ENCODE results near the gene EFHC2. TPM values are rescaled to one million over a fixed set of nuclear protein-coding genes. Genes with fewer than 3 reads are reported as not detected.
"Not testable (repeated sequence)": the region's sequence is repeated elsewhere in the genome, so short reads cannot be mapped to it uniquely, and the experiment has no call there.

EFHC2 gene
- total RNA-seq, 2 experiments from 2014 or later: 0.25 to 0.34 TPM

DNA sequence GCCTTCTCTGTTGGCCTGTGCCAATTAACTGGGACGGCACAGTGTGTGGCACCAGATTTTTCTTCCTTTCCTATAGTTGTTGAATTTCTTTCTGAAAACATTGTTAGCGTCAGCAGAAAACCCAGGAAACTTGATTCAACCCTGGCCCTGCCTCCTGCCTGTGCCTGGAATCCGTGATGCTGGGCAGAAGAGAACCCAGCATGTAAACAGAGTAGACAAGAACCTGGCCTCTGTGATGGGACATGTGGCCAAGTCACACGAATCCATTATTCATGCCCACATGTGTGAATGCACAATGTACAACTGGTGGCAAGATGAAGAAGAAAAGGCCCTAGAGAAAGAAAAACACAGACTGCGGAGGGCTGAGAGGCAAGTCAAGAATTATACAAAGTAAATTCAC is 111.4 kb downstream of the EFHC2 start:
- Mint-ChIP-seq H3K27me3 (no peaks in the 10 kb centered on the region), H3K9me3 (no peaks in the 10 kb centered on the region), H3K27ac (no peak overlapping the region)

DNA sequence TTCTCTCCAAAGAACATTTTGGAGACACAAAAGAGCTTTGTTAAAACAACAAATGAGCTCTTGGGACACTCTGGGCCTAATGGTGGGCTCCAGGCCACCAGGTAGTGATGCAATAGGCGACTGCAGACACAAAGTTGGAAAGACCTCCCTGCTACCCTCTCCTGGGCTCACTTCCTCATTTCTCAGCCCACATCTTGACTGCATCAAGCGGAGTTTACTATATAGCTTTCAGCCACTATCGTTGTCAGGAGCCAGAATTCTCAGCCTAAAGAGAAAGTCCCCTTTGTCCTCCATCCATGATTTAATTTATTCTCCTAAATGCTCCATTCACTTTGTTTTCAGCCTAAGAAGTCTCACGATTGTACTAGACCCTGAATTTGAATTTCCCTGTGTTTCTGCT is 114.9 kb downstream of the EFHC2 start:
- H3K4me1 Mint-ChIP-seq: peaks cover 5% of the 10 kb centered on the region
- H3K27ac Mint-ChIP-seq: no peak overlapping the region
- no peaks in the 10 kb centered on the region for H3K9me3 Mint-ChIP-seq
- H3K27me3 Mint-ChIP-seq: no peaks in the 10 kb centered on the region
- DNase-seq: no peak
- H3K36me3 Mint-ChIP-seq: no peaks in the 10 kb centered on the region
- H3K4me3 Mint-ChIP-seq: no peak overlapping the region

More for the DNA sequence above, 111.4 kb downstream of the EFHC2 start:
- H3K4me1 Mint-ChIP-seq: peaks cover 6% of the 10 kb centered on the region
- DNase-seq: no peak
- H3K4me3 Mint-ChIP-seq: no peak overlapping the region
- no peaks in the 10 kb centered on the region for H3K36me3 Mint-ChIP-seq

GRCh38 chrX:44227991-44228390 is 115.5 kb downstream of the EFHC2 start:
- no peaks in the 10 kb centered on the region for H3K9me3 Mint-ChIP-seq
- H3K27ac Mint-ChIP-seq: no peak overlapping the region
- no peak overlapping the region for H3K4me3 Mint-ChIP-seq
- peaks cover 5% of the 10 kb centered on the region for H3K4me1 Mint-ChIP-seq
- no peak for DNase-seq
- no peaks in the 10 kb centered on the region for H3K36me3 Mint-ChIP-seq
- H3K27me3 Mint-ChIP-seq: no peaks in the 10 kb centered on the region

GRCh38 chrX:44225667-44226066 is 117.8 kb downstream of the EFHC2 start:
- no peak for DNase-seq
- no peaks in the 10 kb centered on the region for H3K27me3 Mint-ChIP-seq
- H3K36me3 Mint-ChIP-seq: no peaks in the 10 kb centered on the region
- H3K4me1 Mint-ChIP-seq: peaks cover 7% of the 10 kb centered on the region
- no peak overlapping the region for H3K4me3 Mint-ChIP-seq
- no peaks in the 10 kb centered on the region for H3K9me3 Mint-ChIP-seq
- H3K27ac Mint-ChIP-seq: no peak overlapping the region

- DNase-seq: no peak
- H3K27me3 Mint-ChIP-seq: no peaks in the 10 kb centered on the region
- H3K4me3 Mint-ChIP-seq: no peak overlapping the region
- H3K36me3 Mint-ChIP-seq: no peaks in the 10 kb centered on the region
- H3K4me1 Mint-ChIP-seq: peaks cover 7% of the 10 kb centered on the region
- H3K27ac Mint-ChIP-seq: no peak overlapping the region
- H3K9me3 Mint-ChIP-seq: no peaks in the 10 kb centered on the region
Measured at GRCh38 chrX:44224760-44225159, 118.7 kb downstream of the EFHC2 start.

DNA sequence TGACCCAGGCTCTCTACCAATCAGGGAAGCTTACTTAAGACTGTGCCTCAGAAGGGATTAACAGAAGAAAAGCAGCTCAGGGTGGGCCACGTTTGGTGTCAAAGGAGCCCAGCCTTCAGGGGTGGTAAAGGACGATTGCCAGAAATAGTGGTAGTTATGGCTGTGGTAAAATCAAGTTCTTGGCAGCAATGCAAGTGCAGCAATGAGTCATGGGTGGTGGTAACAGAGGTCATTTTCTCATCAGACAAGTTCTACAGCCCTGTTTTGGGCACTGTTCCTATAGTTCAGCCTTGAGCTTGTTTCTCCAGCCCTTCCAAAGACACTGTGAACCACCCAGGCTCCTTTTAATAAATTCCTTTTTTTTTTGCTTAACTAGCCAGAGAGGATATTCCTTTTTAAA is 120.3 kb downstream of the EFHC2 start:
- Mint-ChIP-seq H3K27me3 (no peaks in the 10 kb centered on the region), H3K27ac (no peak overlapping the region), H3K9me3 (no peaks in the 10 kb centered on the region), H3K36me3 (no peaks in the 10 kb centered on the region), H3K4me3 (no peak overlapping the region), H3K4me1 (peaks cover 5% of the 10 kb centered on the region)
- no peak for DNase-seq

DNA sequence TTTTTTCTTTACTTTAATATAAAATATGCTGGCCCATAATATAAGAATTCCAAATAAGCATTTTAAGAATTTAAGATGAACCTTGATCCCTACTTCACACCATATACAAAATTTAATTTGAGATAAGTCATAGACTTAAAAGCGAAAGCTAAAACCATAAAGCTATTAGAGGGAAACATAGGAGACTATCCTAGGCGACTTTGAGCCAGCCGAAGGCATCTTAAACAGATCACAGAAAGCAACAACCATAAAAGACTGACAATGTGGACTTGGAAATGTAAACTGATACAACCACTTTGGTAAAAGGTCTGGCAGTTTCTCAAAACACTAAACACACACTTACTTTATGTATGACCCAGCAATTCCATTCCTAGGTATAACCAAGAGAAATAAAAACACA is 125.0 kb downstream of the EFHC2 start:
- Mint-ChIP-seq H3K4me3 (no peak overlapping the region), H3K9me3 (no peaks in the 10 kb centered on the region), H3K27me3 (no peaks in the 10 kb centered on the region), H3K4me1 (peaks cover 2% of the 10 kb centered on the region), H3K27ac (no peak overlapping the region), H3K36me3 (peaks cover 4% of the 10 kb centered on the region)
- DNase-seq: no peak

DNA sequence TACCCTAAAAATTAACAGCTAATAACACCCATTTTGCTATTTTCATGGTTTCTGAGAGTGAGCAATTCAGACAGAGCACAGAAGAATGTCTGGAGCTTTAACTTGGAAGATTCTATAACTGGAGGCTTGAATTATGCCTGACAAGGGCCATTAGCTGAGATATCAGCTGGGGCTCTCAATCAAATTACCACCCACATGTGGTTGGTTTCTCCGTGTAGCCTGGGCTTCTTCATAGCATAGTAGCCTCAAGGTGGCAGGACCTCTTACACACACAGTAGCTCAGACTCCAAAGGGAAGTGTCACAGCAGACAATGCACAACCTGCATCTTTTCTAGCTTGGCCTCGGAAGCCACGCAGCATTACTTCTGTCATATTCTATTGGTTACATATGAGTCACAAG is 127.3 kb downstream of the EFHC2 start:
- peaks cover 2% of the 10 kb centered on the region for H3K4me1 Mint-ChIP-seq
- no peak for DNase-seq
- H3K36me3 Mint-ChIP-seq: peaks cover 4% of the 10 kb centered on the region
- no peaks in the 10 kb centered on the region for H3K9me3 Mint-ChIP-seq
- H3K4me3 Mint-ChIP-seq: no peak overlapping the region
- no peaks in the 10 kb centered on the region for H3K27me3 Mint-ChIP-seq
- no peak overlapping the region for H3K27ac Mint-ChIP-seq

DNA sequence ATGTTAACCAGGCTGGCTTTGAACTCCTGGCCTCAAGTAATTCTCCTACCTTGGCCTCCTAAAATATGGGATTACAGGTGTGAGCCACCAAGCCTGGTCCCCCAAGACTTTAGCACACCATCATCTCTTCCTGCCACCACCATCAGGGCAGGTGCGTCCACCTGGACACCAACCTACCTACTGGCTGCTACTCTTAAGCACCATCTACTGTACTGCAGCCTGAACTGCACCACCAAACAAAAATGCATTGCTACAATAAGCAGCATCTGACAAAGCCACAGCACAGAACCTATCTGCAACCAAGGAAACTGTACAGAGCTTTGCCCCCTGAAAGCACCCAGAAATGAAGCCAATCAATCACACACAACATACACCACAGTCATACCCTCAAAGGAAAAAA is 139.7 kb downstream of the EFHC2 start:
- Mint-ChIP-seq H3K27me3 (no peaks in the 10 kb centered on the region), H3K9me3 (peaks cover 2% of the 10 kb centered on the region), H3K4me1 (peaks cover 1% of the 10 kb centered on the region), H3K27ac (no peak overlapping the region), H3K4me3 (no peak overlapping the region), H3K36me3 (peaks cover 1% of the 10 kb centered on the region)
- no peak for DNase-seq

DNA sequence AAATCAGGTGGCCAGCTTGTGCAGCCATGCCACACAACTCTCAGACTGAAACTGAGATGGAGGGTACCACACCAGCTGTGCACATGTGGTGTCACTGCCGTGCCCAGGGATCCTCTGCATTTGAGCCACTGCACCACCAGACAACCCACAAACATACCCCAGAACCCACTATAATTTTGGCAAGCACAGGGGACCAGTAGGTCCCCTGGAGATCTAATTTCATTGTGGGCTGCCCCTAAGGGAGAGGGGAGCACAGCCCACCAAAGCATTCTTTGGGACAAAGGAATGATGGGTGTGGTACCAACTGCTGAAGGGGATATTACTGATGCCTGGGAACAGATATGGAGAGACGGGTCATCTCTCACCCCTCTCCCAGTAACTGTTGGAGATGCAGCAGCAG is 140.9 kb downstream of the EFHC2 start:
- Mint-ChIP-seq H3K4me1 (peaks cover 1% of the 10 kb centered on the region), H3K36me3 (peaks cover 1% of the 10 kb centered on the region), H3K4me3 (no peak overlapping the region), H3K9me3 (peaks cover 2% of the 10 kb centered on the region), H3K27ac (no peak overlapping the region), H3K27me3 (no peaks in the 10 kb centered on the region)
- DNase-seq: no peak

DNA sequence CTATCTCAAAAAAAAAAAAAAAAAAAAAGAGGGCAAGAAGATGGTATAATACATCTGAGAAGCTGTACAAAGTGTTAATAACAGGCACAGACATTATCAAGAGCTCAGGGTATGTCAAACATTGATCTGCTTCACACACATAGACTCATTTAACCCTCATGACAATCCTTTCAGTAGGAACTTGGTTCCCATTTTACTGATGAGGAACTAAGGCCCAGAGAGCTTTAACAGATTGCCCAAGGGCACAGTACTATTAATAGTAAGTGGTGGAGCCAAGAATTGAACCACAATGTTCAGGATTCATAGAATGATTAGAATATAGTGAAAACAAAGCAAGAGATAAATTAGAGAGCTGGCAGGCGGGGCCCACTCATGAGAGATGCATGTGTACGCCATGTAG is 154.4 kb downstream of the EFHC2 start:
- H3K27me3 Mint-ChIP-seq: no peaks in the 10 kb centered on the region
- DNase-seq: no peak
- no peaks in the 10 kb centered on the region for H3K4me1 Mint-ChIP-seq
- H3K36me3 Mint-ChIP-seq: peaks cover 3% of the 10 kb centered on the region
- H3K27ac Mint-ChIP-seq: no peak overlapping the region
- no peak overlapping the region for H3K4me3 Mint-ChIP-seq
- no peaks in the 10 kb centered on the region for H3K9me3 Mint-ChIP-seq

- H3K27me3 Mint-ChIP-seq, H3K27ac Mint-ChIP-seq, H3K4me1 Mint-ChIP-seq, DNase-seq, H3K4me3 Mint-ChIP-seq, H3K9me3 Mint-ChIP-seq, H3K36me3 Mint-ChIP-seq: not testable (repeated sequence)
Measured at GRCh38 chrX:44187915-44188314, 155.6 kb downstream of the EFHC2 start.

GRCh38 chrX:44183329-44183728 is 160.1 kb downstream of the EFHC2 start:
- Mint-ChIP-seq H3K27me3 (no peaks in the 10 kb centered on the region), H3K9me3 (no peaks in the 10 kb centered on the region), H3K4me1 (no peaks in the 10 kb centered on the region), H3K27ac (no peak overlapping the region), H3K4me3 (no peak overlapping the region), H3K36me3 (no peaks in the 10 kb centered on the region)
- DNase-seq: no peak

GRCh38 chrX:44178274-44179053 is 165.0 kb downstream of the EFHC2 start:
- Mint-ChIP-seq H3K9me3 (peaks cover 5% of the 10 kb centered on the region), H3K27me3 (no peaks in the 10 kb centered on the region), H3K27ac (no peak overlapping the region), H3K4me3 (no peak overlapping the region), H3K4me1 (no peaks in the 10 kb centered on the region), H3K36me3 (peaks cover 6% of the 10 kb centered on the region)
- no peak for DNase-seq

GRCh38 chrX:44175455-44175854 is 168.0 kb downstream of the EFHC2 start:
- no peak for DNase-seq
- H3K4me1 Mint-ChIP-seq: no peaks in the 10 kb centered on the region
- peaks cover 5% of the 10 kb centered on the region for H3K9me3 Mint-ChIP-seq
- H3K4me3 Mint-ChIP-seq: no peak overlapping the region
- peaks cover 6% of the 10 kb centered on the region for H3K36me3 Mint-ChIP-seq
- H3K27ac Mint-ChIP-seq: no peak overlapping the region
- H3K27me3 Mint-ChIP-seq: no peaks in the 10 kb centered on the region

- H3K4me3 Mint-ChIP-seq: no peak overlapping the region
- DNase-seq: no peak
- peaks cover 5% of the 10 kb centered on the region for H3K9me3 Mint-ChIP-seq
- H3K27ac Mint-ChIP-seq: no peak overlapping the region
- H3K36me3 Mint-ChIP-seq: peaks cover 6% of the 10 kb centered on the region
- H3K27me3 Mint-ChIP-seq: no peaks in the 10 kb centered on the region
- H3K4me1 Mint-ChIP-seq: no peaks in the 10 kb centered on the region
Measured at GRCh38 chrX:44174061-44174460, 169.4 kb downstream of the EFHC2 start.
